ENCODE measurements around the gene GDPD4.

Gene GDPD4

DNA sequence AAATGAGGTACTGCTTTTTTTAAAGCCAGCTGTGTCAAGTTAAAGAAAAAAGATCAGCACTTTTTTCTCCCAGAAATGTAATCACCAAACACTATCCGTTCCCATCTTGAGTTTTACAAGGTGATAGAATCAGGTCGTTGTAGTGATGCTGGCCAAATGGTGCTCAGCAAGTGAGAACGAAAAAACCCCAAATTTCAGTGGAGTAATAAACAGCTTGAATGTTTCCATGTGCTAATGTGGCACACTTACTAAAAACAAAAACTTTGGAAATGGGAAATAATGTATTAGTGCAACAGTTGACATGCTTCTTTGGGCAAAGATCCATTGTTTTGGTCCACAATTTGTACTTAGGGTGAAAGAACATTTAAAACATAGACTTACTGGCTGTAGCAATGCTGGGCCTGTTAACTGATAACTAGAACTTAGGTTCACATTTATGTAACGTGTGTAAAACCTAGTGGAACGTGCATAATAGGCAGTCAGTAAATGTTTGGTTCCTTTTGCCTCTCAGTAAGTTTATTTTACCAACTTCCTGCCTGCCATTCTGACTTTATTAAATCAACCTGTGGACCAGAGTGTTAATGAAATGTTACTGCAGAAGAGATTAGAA, 15.4 kb upstream of the GDPD4 start:
- in situ Hi-C loops (cut with MboI; ENCODE audit: low sequenced_read_pairs, unreplicated experiment), result no loop called here
- TF ChIP-seq, protein P1, sequence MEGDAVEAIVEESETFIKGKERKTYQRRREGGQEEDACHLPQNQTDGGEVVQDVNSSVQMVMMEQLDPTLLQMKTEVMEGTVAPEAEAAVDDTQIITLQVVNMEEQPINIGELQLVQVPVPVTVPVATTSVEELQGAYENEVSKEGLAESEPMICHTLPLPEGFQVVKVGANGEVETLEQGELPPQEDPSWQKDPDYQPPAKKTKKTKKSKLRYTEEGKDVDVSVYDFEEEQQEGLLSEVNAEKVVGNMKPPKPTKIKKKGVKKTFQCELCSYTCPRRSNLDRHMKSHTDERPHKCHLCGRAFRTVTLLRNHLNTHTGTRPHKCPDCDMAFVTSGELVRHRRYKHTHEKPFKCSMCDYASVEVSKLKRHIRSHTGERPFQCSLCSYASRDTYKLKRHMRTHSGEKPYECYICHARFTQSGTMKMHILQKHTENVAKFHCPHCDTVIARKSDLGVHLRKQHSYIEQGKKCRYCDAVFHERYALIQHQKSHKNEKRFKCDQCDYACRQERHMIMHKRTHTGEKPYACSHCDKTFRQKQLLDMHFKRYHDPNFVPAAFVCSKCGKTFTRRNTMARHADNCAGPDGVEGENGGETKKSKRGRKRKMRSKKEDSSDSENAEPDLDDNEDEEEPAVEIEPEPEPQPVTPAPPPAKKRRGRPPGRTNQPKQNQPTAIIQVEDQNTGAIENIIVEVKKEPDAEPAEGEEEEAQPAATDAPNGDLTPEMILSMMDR (IDR thresholded peaks at IDR 0.05; ENCODE audit: borderline replicate concordance, control extremely low read depth, extremely low read depth, insufficient read depth, missing control alignments), result no peak
- no peak for DNase-seq (ENCODE audit: low spot score)

DNA sequence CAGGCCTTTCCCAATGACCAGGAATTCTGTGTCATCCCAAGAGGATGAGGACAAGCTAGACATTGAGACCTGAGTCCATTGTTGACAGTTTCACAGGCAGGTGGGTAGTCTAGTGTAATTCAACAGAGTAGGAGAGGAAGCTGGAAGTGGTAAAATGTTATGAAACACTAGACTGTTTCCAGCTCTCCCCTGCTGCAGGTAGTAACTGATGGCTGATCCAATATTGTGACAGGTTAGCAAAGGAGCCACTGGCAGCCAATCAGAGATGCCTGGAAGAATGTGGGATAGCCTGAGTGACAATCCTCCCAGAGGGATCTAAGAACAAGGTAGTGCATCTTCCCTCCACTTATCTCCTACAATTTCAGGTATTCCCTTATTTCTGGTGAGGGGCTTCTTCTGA, 10.6 kb upstream of the GDPD4 start:
- in situ Hi-C loops (cut with MboI; ENCODE audit: low sequenced_read_pairs, unreplicated experiment), result no loop called here
- TF ChIP-seq, protein P1 (IDR thresholded peaks at IDR 0.05; ENCODE audit: borderline replicate concordance, control extremely low read depth, extremely low read depth, insufficient read depth, missing control alignments), result no peak
- no peak for DNase-seq (ENCODE audit: low spot score)

DNA sequence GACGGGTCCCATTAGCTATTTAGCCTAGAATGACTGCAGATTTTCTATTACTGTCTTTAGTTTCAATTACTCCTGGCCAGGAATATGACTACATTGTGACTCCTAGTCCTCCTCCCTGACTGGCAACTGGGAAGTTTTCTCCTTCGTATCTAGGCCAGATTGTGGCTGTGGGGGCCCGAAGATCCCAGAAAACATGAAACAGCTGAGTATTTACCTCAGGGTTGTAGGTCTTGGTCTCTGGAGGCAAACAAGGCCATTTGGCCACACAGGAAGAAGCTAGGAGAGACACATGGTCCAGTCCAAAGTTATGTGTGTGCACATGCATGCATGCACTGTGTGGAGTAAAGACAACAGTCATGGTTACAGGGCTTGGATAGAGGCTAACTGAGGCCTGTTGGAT, 10.2 kb upstream of the GDPD4 start:
- no peak for DNase-seq (ENCODE audit: low spot score)
- in situ Hi-C loops (cut with MboI; ENCODE audit: low sequenced_read_pairs, unreplicated experiment), result no loop called here

DNA sequence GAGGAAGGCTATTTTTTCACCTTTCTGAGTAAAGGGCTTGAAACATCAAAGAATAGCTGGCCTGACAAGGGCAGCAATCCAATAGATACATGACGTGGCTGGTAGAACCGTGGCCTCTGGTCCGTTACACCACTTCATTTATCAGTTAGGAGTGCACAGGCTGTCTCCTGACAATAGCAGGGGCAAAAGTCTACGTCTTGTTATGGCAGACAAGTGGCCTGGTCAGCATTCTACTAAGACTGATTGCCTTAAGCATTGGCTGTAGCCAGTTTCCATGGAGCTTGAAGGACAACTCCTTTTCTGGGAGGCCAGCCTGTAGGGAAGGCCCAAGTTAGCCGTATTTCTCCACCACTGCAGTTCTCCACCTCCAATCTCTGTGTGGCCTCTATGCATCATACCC, 9.2 kb upstream of the GDPD4 start:
- TF ChIP-seq, protein P1 (IDR thresholded peaks at IDR 0.05; ENCODE audit: borderline replicate concordance, control extremely low read depth, extremely low read depth, insufficient read depth, missing control alignments), result no peak
- in situ Hi-C loops (cut with MboI; ENCODE audit: low sequenced_read_pairs, unreplicated experiment), result no loop called here
- no peak for DNase-seq (ENCODE audit: low spot score)

More for the DNA sequence above, 10.2 kb upstream of the GDPD4 start:
- TF ChIP-seq, protein P1 (IDR thresholded peaks at IDR 0.05; ENCODE audit: borderline replicate concordance, control extremely low read depth, extremely low read depth, insufficient read depth, missing control alignments), result no peak

DNA sequence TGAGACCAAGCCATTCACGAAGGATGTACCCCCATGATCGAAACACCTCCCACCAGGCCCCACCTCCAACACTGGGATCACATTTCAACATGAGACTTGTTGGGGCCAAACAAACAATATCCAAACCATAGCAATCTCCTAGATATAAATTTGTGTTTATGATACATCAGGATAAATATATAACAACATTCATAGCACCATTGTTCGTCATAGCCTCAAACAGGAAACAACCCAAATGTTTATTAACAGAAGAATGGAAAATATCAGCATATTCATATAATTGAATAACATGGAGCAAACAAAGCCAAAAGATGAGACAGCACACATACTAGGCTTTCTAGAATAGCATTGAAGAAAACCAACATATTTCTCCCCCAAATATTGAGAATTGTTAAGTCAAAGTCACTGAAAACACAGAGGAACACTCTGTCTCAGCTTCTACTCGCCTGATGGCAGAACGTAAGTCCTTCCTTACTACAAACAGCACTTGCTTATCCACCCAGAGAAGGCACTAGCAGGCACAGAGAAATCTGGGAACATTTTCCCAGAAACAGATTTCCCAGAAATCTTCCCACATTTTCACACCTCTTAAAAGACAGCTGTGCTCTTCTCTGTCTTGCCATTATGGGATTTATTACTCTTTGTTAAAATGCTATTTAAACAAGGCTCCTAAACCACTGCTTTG, 8.1 kb upstream of the GDPD4 start:
- DNase-seq (ENCODE audit: low spot score), result no peak
- in situ Hi-C loops (cut with MboI; ENCODE audit: low sequenced_read_pairs, unreplicated experiment), result no loop called here
- TF ChIP-seq, protein P1 (IDR thresholded peaks at IDR 0.05; ENCODE audit: borderline replicate concordance, control extremely low read depth, extremely low read depth, insufficient read depth, missing control alignments), result no peak

DNA sequence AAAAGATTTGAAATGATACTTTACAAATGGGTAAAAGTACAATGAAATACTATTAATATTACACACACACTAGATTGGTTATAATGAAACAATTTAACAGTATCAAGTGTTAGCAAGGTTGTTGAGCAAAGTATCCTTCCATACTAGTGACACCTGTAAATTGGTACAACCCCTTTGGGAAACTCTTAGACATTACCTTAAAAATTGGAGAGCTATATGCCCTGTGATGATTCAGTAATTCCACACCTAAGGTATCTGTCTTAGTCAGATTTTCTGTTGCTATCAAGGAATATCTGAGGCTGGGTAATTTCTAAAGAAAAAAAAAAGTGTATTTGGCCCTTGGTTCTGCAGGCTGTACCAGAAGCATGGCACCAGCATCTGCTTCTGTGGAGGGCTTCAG, 7.4 kb upstream of the GDPD4 start:
- TF ChIP-seq, protein P1 (IDR thresholded peaks at IDR 0.05; ENCODE audit: borderline replicate concordance, control extremely low read depth, extremely low read depth, insufficient read depth, missing control alignments), result no peak
- in situ Hi-C loops (cut with MboI; ENCODE audit: low sequenced_read_pairs, unreplicated experiment), result no loop called here
- no peak for DNase-seq (ENCODE audit: low spot score)
